NCI-H2029 (cell line): ENCODE data around the gene SEMA3B.
A peak's percentile ranks its signal among the peaks of the same experiment; 100 is the strongest.
"Not testable (repeated sequence)": the region's sequence is repeated elsewhere in the genome, so short reads cannot be mapped to it uniquely, and the experiment has no call there.

Experiments used
- DNase-seq: peaks from one replicate; lab custom pipeline; 2025; lab: John Stamatoyannopoulos, UW

SEMA3B gene

GRCh38 chr3:50237754-50238548, 31.0 kb upstream of the SEMA3B start:
- peak; percentile 70 for DNase-seq

GRCh38 chr3:50238549-50239026, 30.4 kb upstream of the SEMA3B start:
- no peak for DNase-seq

GRCh38 chr3:50239649-50240048, 29.3 kb upstream of the SEMA3B start:
- no peak for DNase-seq

- no peak for DNase-seq
Measured at GRCh38 chr3:50241163-50241562, 27.8 kb upstream of the SEMA3B start.

- no peak for DNase-seq
Measured at GRCh38 chr3:50241713-50242380, 27.1 kb upstream of the SEMA3B start.

- DNase-seq = no peak
Measured at GRCh38 chr3:50242381-50242770, 26.6 kb upstream of the SEMA3B start.

GRCh38 chr3:50242851-50243542, 25.9 kb upstream of the SEMA3B start:
- no peak for DNase-seq

- no peak for DNase-seq
Measured at GRCh38 chr3:50243543-50243895, 25.4 kb upstream of the SEMA3B start.

GRCh38 chr3:50244813-50245212, 24.1 kb upstream of the SEMA3B start:
- not testable (repeated sequence) for DNase-seq

- DNase-seq = no peak
Measured at GRCh38 chr3:50245251-50245745, 23.6 kb upstream of the SEMA3B start.

- DNase-seq = peak; percentile 37
Measured at GRCh38 chr3:50245831-50246516, 23.0 kb upstream of the SEMA3B start.

GRCh38 chr3:50246517-50246954, 22.4 kb upstream of the SEMA3B start:
- DNase-seq = no peak

GRCh38 chr3:50248387-50248786, 20.6 kb upstream of the SEMA3B start:
- DNase-seq = no peak

- DNase-seq = no peak
Measured at GRCh38 chr3:50249457-50249856, 19.5 kb upstream of the SEMA3B start.

- DNase-seq = no peak
Measured at GRCh38 chr3:50250514-50250913, 18.4 kb upstream of the SEMA3B start.

- no peak for DNase-seq
Measured at GRCh38 chr3:50251220-50251619, 17.7 kb upstream of the SEMA3B start.

GRCh38 chr3:50254577-50255250, 14.2 kb upstream of the SEMA3B start:
- no peak for DNase-seq

- DNase-seq = no peak
Measured at GRCh38 chr3:50255251-50255615, 13.7 kb upstream of the SEMA3B start.

GRCh38 chr3:50256978-50257890, 11.7 kb upstream of the SEMA3B start:
- DNase-seq = no peak

- DNase-seq = no peak
Measured at GRCh38 chr3:50258029-50258680, 10.8 kb upstream of the SEMA3B start.
